Measurements from ENCODE around the gene PPM1F. TPM values are rescaled to one million over a fixed set of nuclear protein-coding genes. Genes with fewer than 3 reads are reported as not detected.
"Not testable (repeated sequence)": the region's sequence is repeated elsewhere in the genome, so short reads cannot be mapped to it uniquely, and the experiment has no call there.

The PPM1F gene
- total RNA-seq, 1 donor from 2014 or later: 35.6 TPM

GRCh38 chr22:21902296-21903087 is 50.2 kb downstream of the PPM1F start:
- no peaks in the 10 kb centered on the region for H3K4me1 ChIP-seq
- no peak for DNase-seq (ENCODE audit: extremely low spot score in 2 of 2)
- no peaks in the 10 kb centered on the region for H3K27me3 ChIP-seq
- TF ChIP-seq CTCF (IDR thresholded peaks at IDR 0.05) (no peak), POLR2AphosphoS5 (IDR thresholded peaks at IDR 0.05; ENCODE audit: insufficient read depth in 1 of 2, low read depth in 1 of 2) (no peak), POLR2A (IDR thresholded peaks at IDR 0.05) (no peak)
- intact Hi-C loops (cut with DNase I): no loop called here
- no peaks in the 10 kb centered on the region for H3K9me3 ChIP-seq
- no peaks in the 10 kb centered on the region for H3K36me3 ChIP-seq
- H3K27ac ChIP-seq: no peak overlapping the region
- no peak overlapping the region for H3K4me3 ChIP-seq

- no peak overlapping the region for H3K27ac ChIP-seq
- intact Hi-C loops (cut with DNase I): no loop called here
- no peak for DNase-seq (ENCODE audit: extremely low spot score in 2 of 2)
- H3K27me3 ChIP-seq: no peaks in the 10 kb centered on the region
- H3K36me3 ChIP-seq: no peaks in the 10 kb centered on the region
- no peaks in the 10 kb centered on the region for H3K4me1 ChIP-seq
- no peaks in the 10 kb centered on the region for H3K9me3 ChIP-seq
- no peak overlapping the region for H3K4me3 ChIP-seq
- TF ChIP-seq POLR2A (IDR thresholded peaks at IDR 0.05) (no peak), CTCF (IDR thresholded peaks at IDR 0.05) (no peak), POLR2AphosphoS5 (IDR thresholded peaks at IDR 0.05; ENCODE audit: insufficient read depth in 1 of 2, low read depth in 1 of 2) (no peak)
Measured at GRCh38 chr22:21898354-21898896, 54.2 kb downstream of the PPM1F start.

GRCh38 chr22:21896951-21897513 is 55.6 kb downstream of the PPM1F start:
- no peak for DNase-seq (ENCODE audit: extremely low spot score in 2 of 2)
- H3K4me3 ChIP-seq: no peak overlapping the region
- intact Hi-C loops (cut with DNase I): no loop called here
- no peak for TF ChIP-seq CTCF (IDR thresholded peaks at IDR 0.05)
- TF ChIP-seq POLR2AphosphoS5 (IDR thresholded peaks at IDR 0.05; ENCODE audit: insufficient read depth in 1 of 2, low read depth in 1 of 2): no peak
- TF ChIP-seq POLR2A (IDR thresholded peaks at IDR 0.05): no peak
- H3K27me3 ChIP-seq: no peaks in the 10 kb centered on the region
- no peak overlapping the region for H3K27ac ChIP-seq
- H3K4me1 ChIP-seq: no peaks in the 10 kb centered on the region
- no peaks in the 10 kb centered on the region for H3K9me3 ChIP-seq
- no peaks in the 10 kb centered on the region for H3K36me3 ChIP-seq

- DNase-seq (ENCODE audit: extremely low spot score in 2 of 2); H3K9me3 ChIP-seq; H3K4me3 ChIP-seq; H3K36me3 ChIP-seq; intact Hi-C loops (cut with DNase I); H3K27me3 ChIP-seq; H3K4me1 ChIP-seq; H3K27ac ChIP-seq: not testable (repeated sequence)
Measured at GRCh38 chr22:21896275-21896674, 56.4 kb downstream of the PPM1F start.

GRCh38 chr22:21894799-21895198 is 57.8 kb downstream of the PPM1F start:
- no peak for TF ChIP-seq CTCF (IDR thresholded peaks at IDR 0.05)
- no peak for TF ChIP-seq POLR2AphosphoS5 (IDR thresholded peaks at IDR 0.05; ENCODE audit: insufficient read depth in 1 of 2, low read depth in 1 of 2)
- TF ChIP-seq POLR2A (IDR thresholded peaks at IDR 0.05): no peak
- no peaks in the 10 kb centered on the region for H3K36me3 ChIP-seq
- H3K4me1 ChIP-seq: no peaks in the 10 kb centered on the region
- H3K9me3 ChIP-seq: no peaks in the 10 kb centered on the region
- no peak overlapping the region for H3K27ac ChIP-seq
- H3K4me3 ChIP-seq: no peak overlapping the region
- no peak for DNase-seq (ENCODE audit: extremely low spot score in 2 of 2)
- intact Hi-C loops (cut with DNase I): loop anchor here (5.0 kb wide), 1 partner anchor 638 kb away; no protein-coding TSS in a partner anchor
- no peaks in the 10 kb centered on the region for H3K27me3 ChIP-seq
